Measurements from ENCODE around the gene DIPK1B.
"Not testable (repeated sequence)": the region's sequence is repeated elsewhere in the genome, so short reads cannot be mapped to it uniquely, and the experiment has no call there.

Gene DIPK1B

GRCh38 chr9:136766410-136767120 lies 54.2 kb downstream of the DIPK1B start:
- peak; percentile 11 for TF ChIP-seq CTCF (IDR thresholded peaks at IDR 0.05; ENCODE audit: low read depth, low read length)
- not testable (repeated sequence) for H3K4me3 ChIP-seq (ENCODE audit: low read depth, low read length)
- peak; percentile 53 for DNase-seq (ENCODE audit: low read depth)

- no peak overlapping the region for H3K4me3 ChIP-seq (ENCODE audit: low read depth, low read length)
- TF ChIP-seq MYC (IDR thresholded peaks at IDR 0.05; ENCODE audit: low read depth, low read length): no peak
- no peak for TF ChIP-seq POLR2A (IDR thresholded peaks at IDR 0.05; ENCODE audit: extremely low read depth, insufficient read length)
- TF ChIP-seq CTCF (IDR thresholded peaks at IDR 0.05; ENCODE audit: low read depth, low read length): peak; percentile 63
- no peak for TF ChIP-seq MAX (IDR thresholded peaks at IDR 0.05; ENCODE audit: low read depth, low read length)
- peak; percentile 49 for DNase-seq (ENCODE audit: low read depth)
Observed at GRCh38 chr9:136769710-136770191, 57.4 kb downstream of the DIPK1B start.

- no peak overlapping the region for H3K4me3 ChIP-seq (ENCODE audit: low read depth, low read length)
- no peak for DNase-seq (ENCODE audit: low read depth)
- TF ChIP-seq MAX (IDR thresholded peaks at IDR 0.05; ENCODE audit: low read depth, low read length): no peak
- no peak for TF ChIP-seq CTCF (IDR thresholded peaks at IDR 0.05; ENCODE audit: low read depth, low read length)
- no peak for TF ChIP-seq POLR2A (IDR thresholded peaks at IDR 0.05; ENCODE audit: extremely low read depth, insufficient read length)
- no peak for TF ChIP-seq MYC (IDR thresholded peaks at IDR 0.05; ENCODE audit: low read depth, low read length)
Observed at GRCh38 chr9:136771907-136772415, 59.6 kb downstream of the DIPK1B start.

GRCh38 chr9:136773386-136774044 lies 61.1 kb downstream of the DIPK1B start:
- TF ChIP-seq MYC (IDR thresholded peaks at IDR 0.05; ENCODE audit: low read depth, low read length) (no peak), POLR2A (IDR thresholded peaks at IDR 0.05; ENCODE audit: extremely low read depth, insufficient read length) (no peak), MAX (IDR thresholded peaks at IDR 0.05; ENCODE audit: low read depth, low read length) (peak; percentile 60; the same call in 1 of the 2 replicates), CTCF (IDR thresholded peaks at IDR 0.05; ENCODE audit: low read depth, low read length) (no peak)
- H3K4me3 ChIP-seq (ENCODE audit: low read depth, low read length): no peak overlapping the region
- DNase-seq (ENCODE audit: low read depth): peak; percentile 70

All from NB4 (cell line).